Measurements from ENCODE around the gene FRMD3.

FRMD3 gene

DNA sequence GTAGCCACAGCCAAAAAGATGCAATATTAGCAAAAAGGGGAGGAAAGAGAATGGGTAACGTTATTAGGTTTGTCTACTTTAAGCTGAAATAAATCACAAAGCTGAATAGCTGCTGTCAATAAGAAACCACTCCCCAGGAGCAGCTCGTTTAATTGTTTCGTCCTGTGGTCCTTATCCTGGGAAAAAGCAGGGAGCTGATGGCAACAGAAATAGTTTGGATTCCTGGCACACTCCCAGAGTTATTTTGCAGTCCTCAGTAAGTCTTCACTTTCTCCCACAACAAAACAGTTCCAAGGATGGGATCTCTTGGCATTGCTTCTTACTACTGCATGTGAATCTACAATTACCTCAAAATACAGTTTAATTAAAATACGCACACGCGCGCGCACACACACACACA is 28.8 kb downstream of the FRMD3 start:
- DNase-seq (ENCODE audit: low spot score), result no peak
- TF ChIP-seq, protein P1, sequence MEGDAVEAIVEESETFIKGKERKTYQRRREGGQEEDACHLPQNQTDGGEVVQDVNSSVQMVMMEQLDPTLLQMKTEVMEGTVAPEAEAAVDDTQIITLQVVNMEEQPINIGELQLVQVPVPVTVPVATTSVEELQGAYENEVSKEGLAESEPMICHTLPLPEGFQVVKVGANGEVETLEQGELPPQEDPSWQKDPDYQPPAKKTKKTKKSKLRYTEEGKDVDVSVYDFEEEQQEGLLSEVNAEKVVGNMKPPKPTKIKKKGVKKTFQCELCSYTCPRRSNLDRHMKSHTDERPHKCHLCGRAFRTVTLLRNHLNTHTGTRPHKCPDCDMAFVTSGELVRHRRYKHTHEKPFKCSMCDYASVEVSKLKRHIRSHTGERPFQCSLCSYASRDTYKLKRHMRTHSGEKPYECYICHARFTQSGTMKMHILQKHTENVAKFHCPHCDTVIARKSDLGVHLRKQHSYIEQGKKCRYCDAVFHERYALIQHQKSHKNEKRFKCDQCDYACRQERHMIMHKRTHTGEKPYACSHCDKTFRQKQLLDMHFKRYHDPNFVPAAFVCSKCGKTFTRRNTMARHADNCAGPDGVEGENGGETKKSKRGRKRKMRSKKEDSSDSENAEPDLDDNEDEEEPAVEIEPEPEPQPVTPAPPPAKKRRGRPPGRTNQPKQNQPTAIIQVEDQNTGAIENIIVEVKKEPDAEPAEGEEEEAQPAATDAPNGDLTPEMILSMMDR (IDR thresholded peaks at IDR 0.05; ENCODE audit: extremely low read depth, missing control alignments), result no peak

DNA sequence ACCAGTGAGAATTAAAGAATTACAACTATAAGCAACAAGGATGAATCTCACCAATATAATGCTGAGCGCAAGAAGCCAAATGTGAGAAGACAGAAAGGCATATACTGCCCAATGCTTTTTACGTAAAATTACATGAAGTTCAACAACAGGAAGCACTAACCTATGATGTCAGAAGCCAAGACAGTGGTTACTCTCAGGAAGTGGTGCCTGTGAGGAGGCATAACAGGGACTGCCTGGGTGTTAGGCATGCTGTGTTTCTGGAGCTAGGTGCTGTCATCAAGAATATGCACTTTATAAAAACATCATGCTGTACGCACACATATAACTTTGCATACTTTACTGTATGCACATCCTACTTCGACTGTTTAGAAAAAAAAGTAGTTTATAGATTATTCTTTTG is 30.1 kb downstream of the FRMD3 start:
- TF ChIP-seq, protein P1 (IDR thresholded peaks at IDR 0.05; ENCODE audit: extremely low read depth, missing control alignments), result no peak
- no peak for DNase-seq (ENCODE audit: low spot score)

DNA sequence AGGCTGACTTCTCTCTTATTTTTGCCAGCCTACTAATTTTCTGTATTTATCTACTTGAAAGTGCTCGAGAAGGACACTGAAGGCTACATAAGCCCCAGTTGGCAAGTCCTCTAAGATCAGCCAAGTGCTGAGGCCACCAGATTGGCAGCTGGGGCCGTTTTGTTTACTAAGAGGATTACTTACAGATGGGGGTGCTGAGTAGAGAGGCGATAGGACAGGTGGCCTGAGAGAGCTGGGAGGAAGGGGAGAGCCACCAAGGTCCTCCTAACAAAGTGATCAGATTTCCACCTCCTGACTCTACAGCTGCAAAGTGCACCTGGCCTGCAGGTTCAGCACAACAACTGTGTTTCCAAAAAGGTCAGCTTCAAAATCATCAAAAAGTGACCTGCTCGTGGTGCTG is 32.9 kb downstream of the FRMD3 start:
- no peak for DNase-seq (ENCODE audit: low spot score)
- TF ChIP-seq, protein P1 (IDR thresholded peaks at IDR 0.05; ENCODE audit: extremely low read depth, missing control alignments), result no peak

DNA sequence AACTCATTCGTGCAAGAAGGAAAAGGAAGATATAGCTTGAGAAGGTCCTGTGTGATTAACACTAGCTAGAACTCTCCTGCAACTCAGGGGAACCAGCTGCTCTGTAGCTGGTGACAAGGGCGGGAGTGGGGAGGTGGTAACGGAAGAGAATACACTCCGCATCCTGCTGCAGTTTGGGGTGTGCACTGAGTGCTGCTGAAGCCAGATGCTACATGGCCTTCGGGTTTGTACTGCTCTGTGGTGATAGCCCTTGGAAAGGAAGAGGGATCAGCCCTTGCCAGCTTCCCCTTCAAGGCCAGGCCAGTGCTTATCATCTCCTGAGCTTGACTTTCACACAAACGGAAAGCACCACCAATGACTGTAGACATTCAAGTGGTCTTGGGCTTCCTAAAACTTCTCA is 34.3 kb downstream of the FRMD3 start:
- TF ChIP-seq, protein P1 (IDR thresholded peaks at IDR 0.05; ENCODE audit: extremely low read depth, missing control alignments), result no peak
- no peak for DNase-seq (ENCODE audit: low spot score)

DNA sequence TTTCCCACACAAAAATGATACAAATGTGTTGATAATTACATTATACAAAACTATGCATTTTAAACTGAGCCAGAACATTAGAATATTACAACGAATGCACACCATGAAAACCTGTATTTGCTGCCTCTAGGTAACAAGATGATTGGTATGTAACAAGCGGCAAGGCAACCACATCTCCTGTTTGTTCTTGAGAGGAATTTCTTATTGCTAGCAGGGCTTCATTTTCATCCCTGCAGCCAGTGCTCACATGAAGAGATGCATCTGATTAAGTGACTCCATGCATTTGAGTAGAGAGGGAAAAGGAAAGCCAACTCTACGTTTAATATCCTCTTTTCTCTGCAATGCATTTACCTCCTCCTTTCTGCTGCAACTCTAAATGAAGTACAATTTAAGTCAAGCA is 36.6 kb downstream of the FRMD3 start:
- DNase-seq (ENCODE audit: low spot score), result no peak
- TF ChIP-seq, protein P1 (IDR thresholded peaks at IDR 0.05; ENCODE audit: extremely low read depth, missing control alignments), result no peak

DNA sequence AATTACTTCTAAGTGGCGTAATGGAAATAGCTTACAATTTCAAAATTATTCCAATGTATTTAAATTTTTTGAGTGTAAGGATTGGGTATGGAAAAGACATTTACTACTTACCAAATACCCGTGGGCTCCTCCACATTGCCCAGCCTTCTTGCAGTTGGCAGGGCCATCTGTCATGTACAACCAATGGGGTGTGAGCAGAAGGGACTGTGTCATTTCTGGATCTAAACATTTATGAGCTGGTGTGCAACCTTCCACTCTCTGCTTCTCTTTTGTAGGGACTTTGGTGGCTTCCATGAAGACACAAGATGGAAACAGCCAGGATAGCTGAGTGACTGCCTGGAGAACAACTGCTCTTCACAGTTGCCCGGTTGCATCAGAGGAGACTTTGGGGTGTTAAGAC is 40.8 kb downstream of the FRMD3 start:
- TF ChIP-seq, protein P1 (IDR thresholded peaks at IDR 0.05; ENCODE audit: extremely low read depth, missing control alignments), result no peak
- DNase-seq (ENCODE audit: low spot score), result no peak

DNA sequence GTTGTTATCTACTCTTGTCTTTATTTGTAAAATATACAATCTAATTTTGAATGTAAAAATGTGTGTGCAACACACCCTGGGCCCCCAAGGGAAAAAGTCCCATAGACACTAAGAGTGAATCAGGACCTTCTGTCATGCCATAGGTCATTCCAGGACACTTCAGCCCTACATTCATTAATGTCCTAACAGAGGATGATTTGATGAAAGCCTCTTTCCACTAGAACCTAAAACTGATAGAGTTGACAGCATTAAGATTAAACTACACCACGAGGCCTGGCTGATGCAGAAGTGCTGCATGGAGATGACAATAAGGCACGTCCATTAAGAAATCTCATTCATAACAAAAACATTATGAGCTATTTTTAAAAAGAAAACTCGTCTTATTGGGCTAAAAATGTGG is 46.2 kb downstream of the FRMD3 start:
- TF ChIP-seq, protein P1 (IDR thresholded peaks at IDR 0.05; ENCODE audit: extremely low read depth, missing control alignments), result no peak
- no peak for DNase-seq (ENCODE audit: low spot score)

Measured in GM20000 (cell line).